Esophagus muscularis mucosa (tissue), 4 donors: Measurements from ENCODE around the gene KCNJ12. TPM values are rescaled to one million over a fixed set of nuclear protein-coding genes. Genes with fewer than 3 reads are reported as not detected.

Source experiments
- total RNA-seq, 4 donors: library from RNA; depleted of rRNA; stranded (reverse); fragments of >200 nt; gene quantifications; one replicate each; pipeline versions ENCODE4 v1.1.0 to v1.2.1, GENCODE V29; 2016

The KCNJ12 gene
- total RNA-seq, 4 donors from 2014 or later = 0.83 to 2.1 (median 1.5) TPM

Other genes starting within 250 kb of the KCNJ12 start
- 10 to 100 TPM; 24.0 to 30.3 (median 28.8) TPM for gene DHRS7B, start 249.4 kb upstream of the KCNJ12 start, total RNA-seq
- gene TMEM11, start 162.2 kb upstream of the KCNJ12 start, total RNA-seq = 10 to 100 TPM; 24.1 to 31.0 (median 26.0) TPM
- 10 to 100 TPM; 12.3 to 26.2 (median 18.1) TPM for gene NATD1, start 122.9 kb upstream of the KCNJ12 start, total RNA-seq
- 10 to 100 TPM; 23.3 to 42.4 (median 30.5) TPM for gene MAP2K3, start 91.6 kb upstream of the KCNJ12 start, total RNA-seq